Subcutaneous adipose tissue (tissue), 4 donors: Measurements from ENCODE around the gene PDE8B. TPM values are rescaled to one million over a fixed set of nuclear protein-coding genes. Genes with fewer than 3 reads are reported as not detected.

Source experiments
- CTCF ChIP-seq: fragments of 450-650 bp; IDR thresholded peaks from one replicate; pipeline ENCODE4 v1.5.1; 2016; ENCODE audit warnings: low read depth, mild to moderate bottlenecking, control low read depth, antibody characterized with exemption, moderate library complexity
- total RNA-seq, 4 donors: library from RNA; depleted of rRNA; stranded (reverse); fragments of >200 nt; gene quantifications; one replicate each; pipeline ENCODE4 v1.1.0, GENCODE V29; 2016

Gene PDE8B
- total RNA-seq, 4 donors from 2014 or later: 17.2 to 106 (median 61.0) TPM

- TF ChIP-seq CTCF: no peak
Measured at GRCh38 chr5:77425998-77426659, 215.6 kb downstream of the PDE8B start.

- no peak for TF ChIP-seq CTCF
Measured at GRCh38 chr5:77426670-77427069, 216.2 kb downstream of the PDE8B start.

- TF ChIP-seq CTCF: no peak
Measured at GRCh38 chr5:77427998-77428397, 217.5 kb downstream of the PDE8B start.

GRCh38 chr5:77428526-77428925 is 218.0 kb downstream of the PDE8B start:
- no peak for TF ChIP-seq CTCF

GRCh38 chr5:77430726-77431125 is 220.2 kb downstream of the PDE8B start:
- no peak for TF ChIP-seq CTCF

GRCh38 chr5:77431286-77431685 is 220.8 kb downstream of the PDE8B start:
- no peak for TF ChIP-seq CTCF

- no peak for TF ChIP-seq CTCF
Measured at GRCh38 chr5:77431719-77432118, 221.2 kb downstream of the PDE8B start.
